Gastroesophageal sphincter (tissue), 3 donors: ENCODE results near the gene HRH3.

Experiments used
- POLR2A ChIP-seq, 2 donors: fragments of 450-650 bp; IDR thresholded peaks; one replicate each; pipeline ENCODE4 v1.6.1; 2017; ENCODE audit warnings: antibody characterized with exemption in 2 of 2, mild to moderate bottlenecking in 2 of 2, moderate library complexity in 1 of 2
- TF ChIP-seq, protein P1 (sequence below), 4 experiments: fragments of 200-600 bp in 2 of 4; fragments of 450-650 bp in 2 of 4; sonication (generic) in 1 of 4; IDR thresholded peaks; one replicate each; pipeline ENCODE4 v1.5.1; 2017 to 2019; ENCODE audit warnings: antibody characterized with exemption in 4 of 4, mild to moderate bottlenecking in 2 of 4, moderate library complexity in 2 of 4

DNA sequence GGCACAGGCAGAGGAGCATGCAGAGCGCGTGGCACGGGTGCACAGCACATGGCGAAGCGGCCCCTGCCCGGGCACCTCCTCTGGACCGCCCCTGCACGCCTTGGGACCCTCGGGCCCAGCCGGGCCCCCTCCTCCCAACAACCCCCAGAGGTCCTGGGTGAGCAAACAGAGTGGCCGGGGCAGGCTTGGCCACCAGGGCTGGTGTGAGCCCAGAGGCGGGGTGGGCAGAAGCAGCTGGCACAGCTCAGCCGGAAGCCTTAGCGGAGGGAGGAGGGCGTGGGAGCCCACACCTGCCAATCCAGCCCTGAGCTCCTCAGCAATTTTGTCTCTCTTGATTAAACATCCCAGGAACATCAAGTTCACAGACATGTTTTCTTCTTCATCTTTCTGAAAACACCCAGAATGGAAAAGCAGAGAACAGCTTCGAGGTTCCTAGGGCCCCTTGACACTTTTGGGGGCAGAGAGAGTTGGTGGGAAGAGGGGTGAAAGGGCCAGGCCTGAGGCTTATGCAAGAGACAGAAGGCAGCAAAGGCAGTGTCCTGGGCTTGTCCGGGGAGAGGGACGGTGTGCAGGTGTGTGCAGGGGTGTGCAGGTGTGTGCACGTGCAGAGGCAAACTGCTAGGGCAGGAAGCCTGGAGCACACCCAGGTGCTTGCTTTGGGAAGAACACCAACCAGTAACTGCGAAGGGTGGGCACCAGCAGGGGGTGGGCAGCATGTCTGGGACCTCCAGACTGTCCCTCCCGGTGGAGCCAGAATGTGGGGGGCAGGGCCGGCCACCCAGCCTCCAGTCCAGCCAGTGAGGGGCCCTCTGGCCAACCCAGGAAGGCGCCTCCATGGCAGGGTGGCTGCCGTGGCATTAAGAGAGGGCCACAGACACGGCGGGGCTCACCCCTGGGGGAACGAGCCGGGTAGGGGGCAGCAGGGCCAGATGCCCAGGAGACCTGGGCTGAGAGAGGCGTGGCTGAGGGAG lies 4.8 kb downstream of the HRH3 start:
- TF ChIP-seq, protein P1, sequence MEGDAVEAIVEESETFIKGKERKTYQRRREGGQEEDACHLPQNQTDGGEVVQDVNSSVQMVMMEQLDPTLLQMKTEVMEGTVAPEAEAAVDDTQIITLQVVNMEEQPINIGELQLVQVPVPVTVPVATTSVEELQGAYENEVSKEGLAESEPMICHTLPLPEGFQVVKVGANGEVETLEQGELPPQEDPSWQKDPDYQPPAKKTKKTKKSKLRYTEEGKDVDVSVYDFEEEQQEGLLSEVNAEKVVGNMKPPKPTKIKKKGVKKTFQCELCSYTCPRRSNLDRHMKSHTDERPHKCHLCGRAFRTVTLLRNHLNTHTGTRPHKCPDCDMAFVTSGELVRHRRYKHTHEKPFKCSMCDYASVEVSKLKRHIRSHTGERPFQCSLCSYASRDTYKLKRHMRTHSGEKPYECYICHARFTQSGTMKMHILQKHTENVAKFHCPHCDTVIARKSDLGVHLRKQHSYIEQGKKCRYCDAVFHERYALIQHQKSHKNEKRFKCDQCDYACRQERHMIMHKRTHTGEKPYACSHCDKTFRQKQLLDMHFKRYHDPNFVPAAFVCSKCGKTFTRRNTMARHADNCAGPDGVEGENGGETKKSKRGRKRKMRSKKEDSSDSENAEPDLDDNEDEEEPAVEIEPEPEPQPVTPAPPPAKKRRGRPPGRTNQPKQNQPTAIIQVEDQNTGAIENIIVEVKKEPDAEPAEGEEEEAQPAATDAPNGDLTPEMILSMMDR (IDR thresholded peaks at IDR 0.05) = no peak
- no peak for TF ChIP-seq POLR2A (IDR thresholded peaks at IDR 0.05)
